HepG2 (cell line): ENCODE measurements around the gene SESN2. TPM values are rescaled to one million over a fixed set of nuclear protein-coding genes. Genes with fewer than 3 reads are reported as not detected.

Experiments used
- ATRX ChIP-seq: sonication (generic); formaldehyde crosslinking; IDR thresholded peaks from 2 replicates; pipeline ENCODE4 v1.4.0; 2020; ENCODE audit warnings: missing genetic modification reagents, borderline replicate concordance
- CBX5 ChIP-seq: sonication (generic); formaldehyde crosslinking; IDR thresholded peaks from 2 replicates; pipeline ENCODE4 v1.4.0; 2020; ENCODE audit warnings: missing genetic modification reagents, borderline replicate concordance
- CEBPB ChIP-seq: IDR thresholded peaks from 2 replicates; pipeline ENCODE4 v1.6.1; 2011; ENCODE audit warnings: low read depth, low read length, improper control_type of control experiment, borderline replicate concordance
- FOXJ3 ChIP-seq: sonication (generic); formaldehyde crosslinking; IDR thresholded peaks from 2 replicates; pipeline ENCODE4 v1.4.0; 2020; ENCODE audit warnings: missing genetic modification reagents, mild to moderate bottlenecking, borderline replicate concordance
- GABPB1 ChIP-seq: IDR thresholded peaks from 2 replicates; pipeline ENCODE4 v1.6.1; 2016; ENCODE audit warnings: mild to moderate bottlenecking, missing genetic modification reagents, moderate library complexity, missing compliant biosample characterization
- GPN1 ChIP-seq: sonication (generic); formaldehyde crosslinking; IDR thresholded peaks from 2 replicates; pipeline ENCODE4 v1.5.1; 2020; ENCODE audit warnings: missing genetic modification reagents, borderline replicate concordance
- HCFC1 ChIP-seq: fragments of 150-350 bp; IDR thresholded peaks from 2 replicates; pipeline ENCODE4 v1.6.1; 2014; ENCODE audit warnings: low read depth, low read length
- KLF12 ChIP-seq: sonication (generic); formaldehyde crosslinking; IDR thresholded peaks from 2 replicates; pipeline ENCODE4 v1.4.0; 2020; ENCODE audit warnings: missing genetic modification reagents, borderline replicate concordance
- MAFG ChIP-seq: sonication (generic); formaldehyde crosslinking; IDR thresholded peaks from 2 replicates; pipeline ENCODE4 v1.5.1; 2020; ENCODE audit warnings: mild to moderate bottlenecking, missing genetic modification reagents
- MAFK ChIP-seq, 2 experiments: IDR thresholded peaks in 1 of 2; conservative IDR thresholded peaks in 1 of 2; 2 replicates each; pipeline ENCODE4 v1.6.1; 2011; ENCODE audit warnings: improper control_type of control experiment in 2 of 2, low read length in 2 of 2
- PAXIP1 ChIP-seq: sonication (generic); formaldehyde crosslinking; conservative IDR thresholded peaks from 2 replicates; pipeline ENCODE4 v1.4.0; 2020; ENCODE audit warnings: mild to moderate bottlenecking, missing genetic modification reagents, moderate library complexity
- PPARG ChIP-seq: conservative IDR thresholded peaks from 2 replicates; pipeline ENCODE4 v1.6.1; 2016; ENCODE audit warnings: missing biosample characterization, missing genetic modification reagents
- SKI ChIP-seq: fragments of 450-650 bp; IDR thresholded peaks from one replicate; pipeline ENCODE4 v1.6.1; 2018; ENCODE audit warnings: mild to moderate bottlenecking; ENCODE audit not compliant: partially characterized antibody
- TRIM24 ChIP-seq: sonication (generic); formaldehyde crosslinking; IDR thresholded peaks from 2 replicates; pipeline ENCODE4 v1.8.0; 2022; ENCODE audit warnings: mild to moderate bottlenecking, missing genetic modification reagents
- ZBTB21 ChIP-seq: sonication (generic); formaldehyde crosslinking; IDR thresholded peaks from 2 replicates; pipeline ENCODE4 v1.4.0; 2020; ENCODE audit warnings: missing genetic modification reagents
- ZEB1 ChIP-seq: IDR thresholded peaks from 2 replicates; pipeline ENCODE4 v1.6.1; 2012; ENCODE audit warnings: mild to moderate bottlenecking, low read depth, inconsistent platforms; ENCODE audit not compliant: insufficient replicate concordance
- polyA plus RNA-seq, 8 experiments: library from polyadenylated mRNA; depleted of rRNA in 3 of 8; stranded (reverse) in 7 of 8; unstranded in 1 of 8; fragments of >200 nt; fragmentation: Illumina TruSeq in 4 of 8; extraction: Trizol in 4 of 8; gene quantifications; 2 replicates each; pipeline versions ENCODE4 v1.2.1 to v1.2.3, GENCODE V29; 2011 to 2016; ENCODE audit warnings: low read depth in 4 of 8, missing spikeins in 1 of 8, mixed read lengths in 1 of 8; ENCODE audit not compliant: insufficient read depth in 1 of 8
- total RNA-seq, 5 experiments: library from RNA; depleted of rRNA; stranded (reverse); fragments of >200 nt; fragmentation: Illumina TruSeq; extraction: Trizol; gene quantifications; 2 replicates each; pipeline ENCODE4 v1.2.3, GENCODE V29; 2016; ENCODE audit warnings: low read depth in 1 of 5
- TF ChIP-seq, protein P1 (sequence below): IDR thresholded peaks from 2 replicates; pipeline ENCODE4 v1.6.1; 2016; ENCODE audit warnings: low read depth, missing genetic modification reagents, missing compliant biosample characterization
- TF ChIP-seq, protein P2 (sequence below): sonication (generic); formaldehyde crosslinking; conservative IDR thresholded peaks from 2 replicates; pipeline ENCODE4 v1.4.0; 2020; ENCODE audit warnings: missing genetic modification reagents
- TF ChIP-seq, protein P3 (sequence below): IDR thresholded peaks from 2 replicates; pipeline ENCODE4 v1.6.1; 2016; ENCODE audit warnings: low read depth, control low read depth

Gene SESN2
- total and polyA plus RNA-seq, 2 of the 13 experiments (the other 11 are each of a cell fraction or from before 2014, with no cell fraction given): 13.2 to 19.1 TPM

GRCh38 chr1:28232558-28233263, 26.6 kb upstream of the SESN2 start, which contains the start of gene DNAJC8 (continued):
- TF ChIP-seq, protein P1, sequence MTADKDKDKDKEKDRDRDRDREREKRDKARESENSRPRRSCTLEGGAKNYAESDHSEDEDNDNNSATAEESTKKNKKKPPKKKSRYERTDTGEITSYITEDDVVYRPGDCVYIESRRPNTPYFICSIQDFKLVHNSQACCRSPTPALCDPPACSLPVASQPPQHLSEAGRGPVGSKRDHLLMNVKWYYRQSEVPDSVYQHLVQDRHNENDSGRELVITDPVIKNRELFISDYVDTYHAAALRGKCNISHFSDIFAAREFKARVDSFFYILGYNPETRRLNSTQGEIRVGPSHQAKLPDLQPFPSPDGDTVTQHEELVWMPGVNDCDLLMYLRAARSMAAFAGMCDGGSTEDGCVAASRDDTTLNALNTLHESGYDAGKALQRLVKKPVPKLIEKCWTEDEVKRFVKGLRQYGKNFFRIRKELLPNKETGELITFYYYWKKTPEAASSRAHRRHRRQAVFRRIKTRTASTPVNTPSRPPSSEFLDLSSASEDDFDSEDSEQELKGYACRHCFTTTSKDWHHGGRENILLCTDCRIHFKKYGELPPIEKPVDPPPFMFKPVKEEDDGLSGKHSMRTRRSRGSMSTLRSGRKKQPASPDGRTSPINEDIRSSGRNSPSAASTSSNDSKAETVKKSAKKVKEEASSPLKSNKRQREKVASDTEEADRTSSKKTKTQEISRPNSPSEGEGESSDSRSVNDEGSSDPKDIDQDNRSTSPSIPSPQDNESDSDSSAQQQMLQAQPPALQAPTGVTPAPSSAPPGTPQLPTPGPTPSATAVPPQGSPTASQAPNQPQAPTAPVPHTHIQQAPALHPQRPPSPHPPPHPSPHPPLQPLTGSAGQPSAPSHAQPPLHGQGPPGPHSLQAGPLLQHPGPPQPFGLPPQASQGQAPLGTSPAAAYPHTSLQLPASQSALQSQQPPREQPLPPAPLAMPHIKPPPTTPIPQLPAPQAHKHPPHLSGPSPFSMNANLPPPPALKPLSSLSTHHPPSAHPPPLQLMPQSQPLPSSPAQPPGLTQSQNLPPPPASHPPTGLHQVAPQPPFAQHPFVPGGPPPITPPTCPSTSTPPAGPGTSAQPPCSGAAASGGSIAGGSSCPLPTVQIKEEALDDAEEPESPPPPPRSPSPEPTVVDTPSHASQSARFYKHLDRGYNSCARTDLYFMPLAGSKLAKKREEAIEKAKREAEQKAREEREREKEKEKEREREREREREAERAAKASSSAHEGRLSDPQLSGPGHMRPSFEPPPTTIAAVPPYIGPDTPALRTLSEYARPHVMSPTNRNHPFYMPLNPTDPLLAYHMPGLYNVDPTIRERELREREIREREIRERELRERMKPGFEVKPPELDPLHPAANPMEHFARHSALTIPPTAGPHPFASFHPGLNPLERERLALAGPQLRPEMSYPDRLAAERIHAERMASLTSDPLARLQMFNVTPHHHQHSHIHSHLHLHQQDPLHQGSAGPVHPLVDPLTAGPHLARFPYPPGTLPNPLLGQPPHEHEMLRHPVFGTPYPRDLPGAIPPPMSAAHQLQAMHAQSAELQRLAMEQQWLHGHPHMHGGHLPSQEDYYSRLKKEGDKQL: no peak
- TF ChIP-seq ZEB1 (peak; percentile 56), PPARG (no peak), CBX5 (no peak), CEBPB (no peak), HCFC1 (no peak; the same call in 1 of the 2 replicates), MAFK (conservative IDR thresholded peaks at IDR 0.05 in 1 of 2, IDR thresholded peaks at IDR 0.05 in 1 of 2; ENCODE audit: low read length in 2 of 2) (no peak), TRIM24 (CRISPR knock-in tag) (no peak), GABPB1 (CRISPR knock-in tag) (peak; percentile 68), SKI (peak; percentile 34), GPN1 (CRISPR knock-in tag) (no peak), PAXIP1 (CRISPR knock-in tag) (no peak), KLF12 (CRISPR knock-in tag) (no peak), MAFG (no peak), ZBTB21 (no peak), ATRX (CRISPR knock-in tag) (no peak), FOXJ3 (CRISPR knock-in tag) (no peak)
- TF ChIP-seq, protein P2, sequence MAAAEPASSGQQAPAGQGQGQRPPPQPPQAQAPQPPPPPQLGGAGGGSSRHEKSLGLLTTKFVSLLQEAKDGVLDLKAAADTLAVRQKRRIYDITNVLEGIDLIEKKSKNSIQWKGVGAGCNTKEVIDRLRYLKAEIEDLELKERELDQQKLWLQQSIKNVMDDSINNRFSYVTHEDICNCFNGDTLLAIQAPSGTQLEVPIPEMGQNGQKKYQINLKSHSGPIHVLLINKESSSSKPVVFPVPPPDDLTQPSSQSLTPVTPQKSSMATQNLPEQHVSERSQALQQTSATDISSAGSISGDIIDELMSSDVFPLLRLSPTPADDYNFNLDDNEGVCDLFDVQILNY: no peak
- TF ChIP-seq, protein P3, sequence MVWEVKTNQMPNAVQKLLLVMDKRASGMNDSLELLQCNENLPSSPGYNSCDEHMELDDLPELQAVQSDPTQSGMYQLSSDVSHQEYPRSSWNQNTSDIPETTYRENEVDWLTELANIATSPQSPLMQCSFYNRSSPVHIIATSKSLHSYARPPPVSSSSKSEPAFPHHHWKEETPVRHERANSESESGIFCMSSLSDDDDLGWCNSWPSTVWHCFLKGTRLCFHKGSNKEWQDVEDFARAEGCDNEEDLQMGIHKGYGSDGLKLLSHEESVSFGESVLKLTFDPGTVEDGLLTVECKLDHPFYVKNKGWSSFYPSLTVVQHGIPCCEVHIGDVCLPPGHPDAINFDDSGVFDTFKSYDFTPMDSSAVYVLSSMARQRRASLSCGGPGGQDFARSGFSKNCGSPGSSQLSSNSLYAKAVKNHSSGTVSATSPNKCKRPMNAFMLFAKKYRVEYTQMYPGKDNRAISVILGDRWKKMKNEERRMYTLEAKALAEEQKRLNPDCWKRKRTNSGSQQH (CRISPR knock-in tag): 0 out of 2 replicates have a peak, but pooled peaks have one; percentile 57
